Measurements from ENCODE around the gene WIZ.

- TF ChIP-seq POLR2A (IDR thresholded peaks at IDR 0.05) = no peak
- peak in 4 of 7 experiments; percentile 24 to 42 (median 30) for TF ChIP-seq CTCF (IDR thresholded peaks at IDR 0.05)
Measured at GRCh38 chr19:15479391-15480345, 29.9 kb upstream of the WIZ start, which contains the start of gene PGLYRP2.
